Keratinocyte (primary cell): ENCODE data around the gene MED27. TPM values are rescaled to one million over a fixed set of nuclear protein-coding genes. Genes with fewer than 3 reads are reported as not detected.

ENCODE experiments used
- DNase-seq: peaks from one replicate; pipeline ENCODE4 v3.0.0-alpha.2; 2011; ENCODE audit warnings: low read depth, missing footprints, low spot score
- FAIRE-seq: peaks from 2 replicates; lab custom pipeline; 2011; peaks lifted over from hg19 to GRCh38; lab: Jason Lieb, UNC
- H2AFZ ChIP-seq: 2 replicates; pipeline ENCODE4 v1.6.0; 2012; ENCODE audit warnings: low read length, control low read depth, inconsistent platforms; ENCODE audit not compliant: control insufficient read depth
- H3K27ac ChIP-seq: 2 replicates; pipeline ENCODE4 v1.5.1; 2011; ENCODE audit warnings: low read length; ENCODE audit not compliant: control insufficient read depth, insufficient read depth
- H3K27me3 ChIP-seq: 3 replicates; pipeline ENCODE4 v1.6.0; 2011; ENCODE audit warnings: low read length; ENCODE audit not compliant: control insufficient read depth, insufficient read depth; ENCODE audit errors: extremely low read depth
- H3K36me3 ChIP-seq, 2 experiments: 2 replicates in 1 of 2; 3 replicates in 1 of 2; pipeline ENCODE4 v1.5.1; 2011; ENCODE audit warnings: low read length in 2 of 2, mild to moderate bottlenecking in 1 of 2; ENCODE audit not compliant: control insufficient read depth in 2 of 2, insufficient read depth in 2 of 2; ENCODE audit errors: extremely low read depth in 1 of 2
- H3K4me1 ChIP-seq: 3 replicates; pipeline ENCODE4 v1.5.1; 2011; ENCODE audit warnings: low read length; ENCODE audit not compliant: control insufficient read depth, insufficient read depth; ENCODE audit errors: extremely low read depth
- H3K4me2 ChIP-seq: 3 replicates; pipeline ENCODE4 v1.6.0; 2011; ENCODE audit warnings: low read depth, low read length; ENCODE audit not compliant: control insufficient read depth, insufficient read depth; ENCODE audit errors: extremely low read depth
- H3K4me3 ChIP-seq, 3 experiments: fragments of 200-600 bp in 1 of 3; sonication (generic) in 1 of 3; 2 replicates in 2 of 3; 3 replicates in 1 of 3; pipeline ENCODE4 v1.5.1; 2011 to 2016; ENCODE audit warnings: low read length in 3 of 3, mild to moderate bottlenecking in 3 of 3, control low read depth in 2 of 3, inconsistent platforms in 1 of 3, low read depth in 1 of 3, mixed read lengths in 1 of 3, mixed run types in 1 of 3, moderate library complexity in 1 of 3; ENCODE audit not compliant: control insufficient read depth in 2 of 3, insufficient read depth in 2 of 3; ENCODE audit errors: extremely low read depth in 1 of 3
- H3K79me2 ChIP-seq: 2 replicates; pipeline ENCODE4 v1.6.0; 2012; ENCODE audit warnings: low read length; ENCODE audit not compliant: control insufficient read depth, insufficient read depth
- H3K9ac ChIP-seq: 3 replicates; pipeline ENCODE4 v1.6.0; 2011; ENCODE audit warnings: low read length; ENCODE audit not compliant: control insufficient read depth, insufficient read depth; ENCODE audit errors: extremely low read depth
- H3K9me1 ChIP-seq: 3 replicates; pipeline ENCODE4 v1.6.0; 2011; ENCODE audit warnings: low read length; ENCODE audit not compliant: control insufficient read depth, insufficient read depth; ENCODE audit errors: extremely low read depth
- H3K9me3 ChIP-seq: 2 replicates; pipeline ENCODE4 v1.5.1; 2012; ENCODE audit warnings: low read depth, low read length; ENCODE audit not compliant: control insufficient read depth
- H4K20me1 ChIP-seq: 3 replicates; pipeline ENCODE4 v1.6.0; 2011; ENCODE audit warnings: low read length; ENCODE audit not compliant: control insufficient read depth, insufficient read depth; ENCODE audit errors: extremely low read depth
- CTCF ChIP-seq, 3 experiments: IDR thresholded peaks in 1 of 3; conservative IDR thresholded peaks in 1 of 3; optimal IDR thresholded peaks in 1 of 3; 2 replicates in 2 of 3; 3 replicates in 1 of 3; pipeline versions ENCODE3 to v1.5.1; 2011; ENCODE audit warnings: low read length in 3 of 3, mild to moderate bottlenecking in 3 of 3, moderate library complexity in 2 of 3, control low read depth in 1 of 3, inconsistent platforms in 1 of 3; ENCODE audit not compliant: insufficient read depth in 2 of 3; ENCODE audit errors: extremely low read depth in 1 of 3
- EZH2 ChIP-seq: IDR thresholded peaks from one replicate; pipeline ENCODE4 v1.6.1; 2012; ENCODE audit warnings: inconsistent platforms, mild to moderate bottlenecking, low read length, moderate library complexity
- dilution Hi-C: fragments of 300-500 bp; cut with MboI; formaldehyde crosslinking; loops from one replicate; pipeline ENCODE4 v1.7.0; 2020; ENCODE audit warnings: low sequenced_read_pairs; ENCODE audit not compliant: extremely low pct_ligation_motif_present
- polyA plus RNA-seq, 5 experiments: library from polyadenylated mRNA; depleted of rRNA in 3 of 5; stranded (reverse) in 3 of 5; stranded (forward) in 1 of 5; unstranded in 1 of 5; fragments of >200 nt; gene quantifications; 1 replicate in 1 of 5; 2 replicates in 3 of 5; 3 replicates in 1 of 5; pipeline versions ENCODE4 v1.2.1 to v1.2.3, GENCODE V29; 2011 to 2012; ENCODE audit warnings: missing spikeins in 2 of 5, low read depth in 1 of 5, low replicate concordance in 1 of 5

Gene MED27
- polyA plus RNA-seq, 1 donor (not counting 4 experiments of a cell fraction or from before 2014, with no cell fraction given) = 39.0 TPM

GRCh38 chr9:132126680-132127236 is 47.1 kb upstream of the MED27 start:
- Histone ChIP-seq H3K4me1 (no peaks in the 10 kb centered on the region), H4K20me1 (no peaks in the 10 kb centered on the region), H3K36me3 (no peaks in the 10 kb centered on the region), H3K79me2 (no peaks in the 10 kb centered on the region), H3K4me2 (no peak overlapping the region), H3K9me1 (no peaks in the 10 kb centered on the region), H3K4me3 (no peak overlapping the region), H3K27ac (no peak overlapping the region), H2AFZ (no peak overlapping the region), H3K27me3 (peaks cover 76% of the 10 kb centered on the region), H3K9ac (no peak overlapping the region), H3K9me3 (no peaks in the 10 kb centered on the region)
- TF ChIP-seq CTCF (optimal IDR thresholded peaks at IDR 0.05 in 1 of 3, IDR thresholded peaks at IDR 0.05 in 1 of 3, conservative IDR thresholded peaks at IDR 0.05 in 1 of 3; ENCODE audit: extremely low read depth in 1 of 3, insufficient read depth in 2 of 3, low read length in 3 of 3) = no peak
- TF ChIP-seq EZH2 = no peak
- DNase-seq = no peak
- no peak for FAIRE-seq
- dilution Hi-C loops = no loop called here

- H3K9ac ChIP-seq = no peak overlapping the region
- TF ChIP-seq EZH2 (no peak), CTCF (optimal IDR thresholded peaks at IDR 0.05 in 1 of 3, IDR thresholded peaks at IDR 0.05 in 1 of 3, conservative IDR thresholded peaks at IDR 0.05 in 1 of 3; ENCODE audit: extremely low read depth in 1 of 3, insufficient read depth in 2 of 3, low read length in 3 of 3) (no peak)
- peaks cover 73% of the 10 kb centered on the region for H3K27me3 ChIP-seq
- H3K36me3 ChIP-seq = no peaks in the 10 kb centered on the region
- no peaks in the 10 kb centered on the region for H4K20me1 ChIP-seq
- no peaks in the 10 kb centered on the region for H3K9me1 ChIP-seq
- no peaks in the 10 kb centered on the region for H3K79me2 ChIP-seq
- DNase-seq (no peak), FAIRE-seq (no peak)
- H3K4me1 ChIP-seq = no peaks in the 10 kb centered on the region
- no peak overlapping the region for H3K4me3 ChIP-seq
- H3K9me3 ChIP-seq = no peaks in the 10 kb centered on the region
- no peak overlapping the region for H2AFZ ChIP-seq
- H3K4me2 ChIP-seq = no peak overlapping the region
- dilution Hi-C loops = no loop called here
- H3K27ac ChIP-seq = no peak overlapping the region
Measured at GRCh38 chr9:132125944-132126679, 46.4 kb upstream of the MED27 start.
